GM19468 (cell line): ENCODE data around the gene FBH1.

Experiments used
- ATAC-seq: cut with Tn5 transposase; IDR thresholded peaks from one replicate; pipeline ENCODE4 v1.9.1; 2021; ENCODE audit warnings: mild to moderate bottlenecking, moderate library complexity, moderate number of reproducible peaks; ENCODE audit not compliant: unreplicated experiment; ENCODE audit errors: extremely low read depth

FBH1 gene

DNA sequence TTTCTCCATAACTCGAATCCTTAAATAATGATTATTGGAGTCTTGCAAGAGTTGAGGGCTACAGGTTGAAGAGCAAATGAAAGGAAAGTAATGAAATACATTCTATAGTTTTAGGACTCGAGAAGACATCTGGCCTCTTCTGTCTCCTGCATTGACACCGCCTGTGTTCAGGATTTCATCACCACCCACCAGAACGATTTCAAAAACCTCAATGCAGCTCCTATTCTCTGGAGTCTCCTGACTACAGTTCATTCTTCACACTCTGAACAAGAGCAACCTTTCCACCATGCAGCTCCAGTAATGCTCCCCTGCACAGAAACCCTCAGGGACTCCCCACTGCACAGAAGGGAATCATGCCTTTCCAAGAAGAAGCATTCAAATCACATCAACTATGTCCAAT, 81.8 kb downstream of the FBH1 start:
- no peak for ATAC-seq

DNA sequence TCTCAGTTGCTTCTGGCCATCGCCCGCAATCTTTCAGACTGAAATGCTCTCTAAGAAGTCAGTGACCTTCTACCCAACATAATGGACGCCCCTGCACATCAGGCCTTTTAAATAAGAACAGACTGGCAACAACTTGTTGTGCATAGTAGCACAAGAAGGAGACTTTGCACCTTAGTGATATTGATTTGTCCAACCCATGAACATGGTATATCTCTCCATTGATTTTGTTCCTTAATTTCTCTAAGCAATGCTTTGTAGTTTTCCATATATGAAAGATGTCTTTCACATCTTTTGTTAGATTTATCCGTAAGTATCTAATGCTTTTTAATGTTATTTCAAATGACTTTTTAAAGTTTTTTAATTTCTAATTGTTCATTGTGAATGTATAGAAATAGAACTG, 83.0 kb downstream of the FBH1 start:
- no peak for ATAC-seq

DNA sequence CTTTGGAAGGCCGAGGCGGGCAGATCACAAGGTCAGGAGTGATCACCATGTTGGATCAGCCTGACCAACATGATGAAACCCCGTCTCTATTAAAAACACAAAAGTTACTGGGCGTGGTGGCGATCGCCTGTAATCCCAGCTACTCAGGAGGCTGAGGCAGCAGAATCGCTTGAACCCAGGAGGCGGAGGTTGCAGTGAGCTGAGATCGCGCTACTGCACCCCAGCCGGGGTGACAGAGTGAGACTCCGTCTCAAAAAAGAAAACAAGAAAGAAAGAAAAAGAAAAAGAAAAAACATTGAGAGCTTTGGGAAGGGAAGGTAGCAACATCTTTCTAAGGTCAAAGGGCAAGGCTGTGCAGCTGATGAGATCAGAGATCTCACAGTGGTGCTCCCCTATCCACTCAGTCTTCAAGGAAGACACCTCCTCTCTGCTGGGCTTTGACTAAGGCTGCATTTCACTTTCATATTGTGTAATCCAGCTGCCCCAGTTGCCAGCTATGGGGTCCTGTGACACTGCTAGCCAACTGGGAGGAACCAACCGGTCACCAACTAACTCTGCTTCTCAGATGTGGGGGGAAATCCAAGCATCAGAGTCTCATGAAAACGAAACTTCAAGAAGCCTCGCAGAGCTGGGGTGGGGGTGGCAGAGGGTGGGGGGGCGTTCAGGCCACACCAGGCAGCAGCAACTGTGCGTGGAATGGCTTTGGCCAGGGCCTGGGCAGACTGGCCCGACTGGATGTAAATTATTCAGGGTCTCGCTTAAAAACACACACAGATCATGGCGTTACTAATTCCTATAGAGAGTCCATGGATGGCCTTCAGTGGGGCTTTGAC, 85.8 kb downstream of the FBH1 start:
- ATAC-seq = peak; percentile 53

DNA sequence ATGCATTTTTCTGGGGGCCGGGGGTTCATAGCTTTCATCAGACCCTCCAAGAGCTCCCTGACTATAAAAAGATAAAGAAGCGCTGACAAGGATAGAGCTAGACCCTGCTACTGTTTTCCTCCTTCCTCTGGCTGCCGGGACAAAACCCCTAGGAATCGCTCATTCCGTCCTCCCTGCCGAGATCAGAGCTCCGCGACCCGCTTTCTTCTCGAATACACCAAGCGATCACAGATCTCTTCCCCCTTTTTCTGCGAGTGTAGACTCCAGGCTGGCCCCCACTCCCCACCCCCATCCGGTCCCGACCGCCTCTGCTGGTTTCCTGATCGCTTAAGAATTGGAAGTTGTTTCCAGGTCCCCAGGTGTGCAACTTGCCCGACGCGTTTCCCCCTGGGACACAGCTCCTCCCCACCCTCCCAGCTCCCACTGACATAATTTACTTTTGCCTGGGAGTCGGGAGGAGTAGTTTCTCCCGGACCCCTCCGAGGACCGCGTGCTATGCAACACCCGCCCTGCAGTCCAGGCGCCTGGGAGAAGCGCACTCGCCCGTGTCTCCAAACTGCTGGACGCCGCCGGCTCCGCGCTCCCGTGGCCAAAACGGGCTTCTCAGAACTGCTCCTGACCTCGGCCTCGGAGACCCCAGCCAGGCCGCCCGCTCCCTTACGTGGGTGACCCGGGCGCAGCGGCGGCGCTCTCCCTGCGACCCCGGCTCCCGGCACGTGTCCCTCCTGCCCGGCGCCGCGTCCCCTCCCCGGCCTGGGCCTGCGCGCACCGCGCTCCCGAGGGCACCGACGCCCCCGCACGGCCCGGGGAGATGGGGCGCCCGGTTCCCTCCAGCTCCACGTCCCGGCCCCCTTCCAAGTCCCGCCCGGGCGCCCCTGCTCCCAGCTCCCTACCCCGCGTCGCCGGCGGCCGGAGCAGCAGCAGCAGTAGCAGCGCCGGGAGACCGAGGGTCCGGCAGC, 86.7 kb downstream of the FBH1 start:
- ATAC-seq = no peak

DNA sequence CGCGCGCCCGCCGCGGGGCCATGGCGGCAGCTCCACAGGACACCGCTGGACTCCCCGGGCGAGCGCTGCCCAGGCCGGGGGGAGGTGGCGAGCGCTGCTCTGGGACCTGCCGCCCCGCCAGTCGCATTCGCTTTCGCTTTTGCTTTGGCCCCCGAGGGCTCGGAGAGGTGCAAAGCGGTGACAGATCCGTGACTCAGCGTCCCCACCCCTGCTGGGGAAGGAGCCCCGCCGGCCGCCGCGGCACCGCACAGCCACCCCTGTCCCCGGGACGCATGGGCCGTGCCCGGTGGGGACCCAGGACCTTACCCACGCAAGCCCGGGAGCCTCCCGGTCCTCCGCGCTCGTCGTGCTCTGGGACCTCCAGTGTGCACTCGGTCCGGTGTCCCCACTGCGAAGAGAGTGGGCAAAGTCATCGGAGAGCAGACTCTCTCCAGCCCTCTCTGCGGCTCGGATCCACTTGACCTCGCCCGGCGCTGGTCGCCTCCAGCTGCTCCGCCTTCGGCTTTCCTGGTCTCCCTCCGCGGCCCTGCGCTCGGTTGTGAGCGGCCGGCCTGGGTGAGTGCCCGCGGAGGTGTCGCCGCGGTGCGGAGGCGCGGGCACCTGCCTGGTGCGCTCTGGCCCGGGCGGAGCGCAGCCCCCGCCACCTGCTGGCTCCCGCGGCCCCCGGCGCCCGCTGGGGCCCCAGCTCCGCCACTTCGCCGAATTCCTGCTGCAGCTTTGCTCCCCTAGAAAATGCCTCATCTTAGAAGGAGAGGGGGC, 87.6 kb downstream of the FBH1 start, which contains the start of gene IL15RA:
Gene IL15RA (minus strand): TSS at position 73 of the 759 bp plus-strand sequence. CDS start 51 bp downstream, at position 22.
- ATAC-seq = peak; percentile 43

DNA sequence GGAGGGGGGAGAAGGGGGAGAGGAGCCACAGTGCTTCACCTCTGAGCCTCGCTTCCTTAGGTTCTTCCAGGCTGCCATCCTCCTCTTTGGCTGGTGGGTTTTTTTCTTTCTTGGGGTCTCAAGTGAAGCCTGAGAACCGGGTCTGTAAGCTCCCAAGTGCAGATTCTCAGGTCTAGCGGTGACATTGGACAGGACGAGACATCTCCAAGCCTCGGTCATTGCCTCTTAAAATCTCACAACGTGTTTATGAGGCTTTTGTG, 88.1 kb downstream of the FBH1 start:
- no peak for ATAC-seq

DNA sequence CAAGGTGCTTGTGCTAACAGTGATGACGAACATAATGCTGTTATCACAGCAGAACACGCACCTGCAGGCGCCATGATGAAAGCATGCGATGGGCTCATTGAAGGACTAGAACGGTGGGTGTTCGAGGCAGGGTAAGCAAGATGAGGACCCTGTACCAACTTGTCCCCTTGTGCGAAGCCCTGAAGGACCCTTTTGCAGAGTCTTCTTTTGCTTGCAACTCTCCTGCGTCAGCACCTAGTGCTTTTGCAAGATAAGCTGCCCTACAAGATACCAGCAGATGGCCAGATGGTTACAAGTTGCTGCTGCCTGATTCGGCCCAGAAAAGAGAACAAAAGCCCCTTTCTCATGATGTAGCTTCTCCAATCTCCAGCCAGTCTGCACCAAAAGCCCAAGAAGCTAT, 91.5 kb downstream of the FBH1 start:
- no peak for ATAC-seq

DNA sequence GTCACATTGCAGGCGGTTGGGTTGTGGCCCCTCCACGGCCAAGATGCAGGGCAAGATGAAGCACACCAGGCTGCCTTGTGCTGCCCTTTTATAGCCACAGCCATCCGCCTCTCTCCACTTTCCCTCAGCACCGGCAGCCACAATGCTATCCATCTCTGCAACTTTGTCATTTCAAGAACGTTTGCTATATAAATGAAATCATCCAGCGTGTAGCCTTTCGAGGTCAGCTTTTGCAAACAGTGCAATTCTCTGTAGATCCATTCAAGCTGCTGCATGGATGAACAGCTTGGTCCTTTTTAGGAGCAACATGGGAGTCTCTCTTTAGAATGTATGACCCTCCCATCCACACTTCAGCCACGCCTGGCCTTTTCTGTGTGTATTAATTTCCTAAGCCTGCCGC, 93.7 kb downstream of the FBH1 start:
- ATAC-seq = no peak

DNA sequence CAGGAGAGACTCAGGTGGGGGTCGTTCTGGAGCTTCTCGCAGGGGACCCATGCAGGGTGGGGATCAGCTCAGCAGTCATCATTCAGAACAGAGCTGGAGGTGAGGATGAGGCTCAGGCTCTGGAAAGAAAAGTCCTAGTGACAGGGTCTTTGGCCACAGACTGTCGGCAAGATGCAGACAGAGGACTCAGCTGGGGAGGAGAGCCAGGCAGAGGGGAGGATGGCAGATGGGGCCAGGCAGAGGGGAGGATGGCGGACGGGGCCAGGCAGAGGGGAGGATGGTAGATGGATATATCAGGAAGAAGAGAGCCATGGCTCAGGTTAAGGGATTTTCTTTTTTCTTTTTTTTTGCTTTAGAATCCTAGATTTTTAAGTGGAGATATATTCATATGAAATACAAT, 95.0 kb downstream of the FBH1 start:
- no peak for ATAC-seq
